NCI-H2196 treated with DMSO at 0.1 percent for 48 hours (cell line): ENCODE results near the gene FAM228B.
"Not testable (repeated sequence)": the region's sequence is repeated elsewhere in the genome, so short reads cannot be mapped to it uniquely, and the experiment has no call there.

ENCODE experiments used
- DNase-seq: peaks from one replicate; lab custom pipeline; 2025; ENCODE audit not compliant: unreplicated experiment; lab: John Stamatoyannopoulos, UW

The FAM228B gene

DNA sequence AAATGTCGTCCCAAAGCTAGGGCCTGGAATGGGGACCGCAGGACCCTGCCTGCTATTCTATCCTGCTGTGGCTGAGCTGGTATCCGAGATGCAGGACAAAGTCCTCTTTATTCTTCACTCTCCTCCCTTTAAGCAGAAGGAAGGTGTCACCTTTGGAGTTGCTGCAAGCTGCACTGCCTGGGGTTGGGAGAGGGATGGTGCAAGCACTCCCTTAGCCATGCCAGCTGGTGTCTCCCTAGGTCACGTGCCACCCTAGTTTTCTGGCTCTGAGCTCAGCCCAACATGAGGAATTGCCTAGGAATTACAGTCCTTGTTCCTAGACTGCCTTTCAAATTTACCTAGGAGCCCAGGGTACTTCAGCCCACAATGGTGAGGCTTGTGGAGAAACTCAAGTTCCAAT, 30.2 kb downstream of the FAM228B start:
- DNase-seq, result no peak

DNA sequence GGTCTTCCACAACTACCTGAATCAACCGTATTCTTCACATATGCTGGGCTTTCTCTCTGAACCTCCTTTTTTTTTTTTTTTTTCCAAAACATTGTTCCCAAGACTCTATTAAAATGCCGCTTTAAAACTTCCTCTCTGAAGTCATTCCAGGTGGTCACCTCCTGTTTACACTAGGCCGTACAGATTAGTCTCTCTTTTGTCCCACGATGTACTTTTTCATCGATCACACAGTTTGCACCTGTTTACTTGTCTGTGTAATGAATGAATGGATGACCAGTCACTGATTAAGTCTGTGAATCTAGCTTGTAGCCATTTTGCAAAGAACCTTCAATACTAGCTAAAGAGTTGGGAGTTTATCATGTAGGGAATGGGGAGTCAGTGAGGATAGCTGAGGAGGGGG, 34.9 kb downstream of the FAM228B start:
- DNase-seq, result no peak

DNA sequence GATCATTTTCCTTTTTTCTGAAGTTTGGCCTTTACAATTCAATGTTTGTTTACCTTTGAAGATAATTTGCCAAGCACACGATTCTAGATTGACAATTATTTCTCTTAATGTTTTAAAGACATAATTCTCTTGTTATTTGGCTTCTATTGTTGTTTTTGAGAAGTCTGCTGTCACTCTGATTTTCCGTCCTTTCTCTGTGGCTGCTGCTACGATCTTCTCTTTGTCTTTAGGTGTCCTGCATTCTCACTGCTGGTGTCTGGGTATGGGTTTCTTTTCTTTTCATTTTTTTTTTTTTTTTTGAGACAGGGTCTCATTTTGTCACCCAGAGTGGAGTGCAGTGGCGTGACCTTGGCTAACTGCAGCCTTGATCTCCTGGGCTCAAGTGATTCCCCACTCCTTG, 36.4 kb downstream of the FAM228B start:
- no peak for DNase-seq

DNA sequence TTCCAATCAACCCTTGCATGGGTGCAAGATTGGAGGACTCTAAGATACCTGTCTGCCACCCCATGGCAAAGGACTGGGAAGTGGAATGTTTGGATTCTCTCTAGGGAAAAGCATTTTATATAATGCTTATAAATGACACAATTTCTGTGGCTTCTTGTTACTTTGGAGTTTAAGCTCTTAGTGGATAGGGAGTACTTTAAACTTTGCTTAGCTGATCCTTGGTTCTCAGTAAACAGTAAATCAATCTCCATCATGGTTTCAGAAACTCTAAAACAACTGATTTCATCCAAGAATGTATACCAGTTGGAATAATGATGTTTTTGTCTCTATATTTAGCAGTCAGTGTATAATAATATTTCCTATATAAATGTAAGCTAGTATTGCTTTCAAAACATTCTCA, 37.5 kb downstream of the FAM228B start:
- DNase-seq, result no peak

DNA sequence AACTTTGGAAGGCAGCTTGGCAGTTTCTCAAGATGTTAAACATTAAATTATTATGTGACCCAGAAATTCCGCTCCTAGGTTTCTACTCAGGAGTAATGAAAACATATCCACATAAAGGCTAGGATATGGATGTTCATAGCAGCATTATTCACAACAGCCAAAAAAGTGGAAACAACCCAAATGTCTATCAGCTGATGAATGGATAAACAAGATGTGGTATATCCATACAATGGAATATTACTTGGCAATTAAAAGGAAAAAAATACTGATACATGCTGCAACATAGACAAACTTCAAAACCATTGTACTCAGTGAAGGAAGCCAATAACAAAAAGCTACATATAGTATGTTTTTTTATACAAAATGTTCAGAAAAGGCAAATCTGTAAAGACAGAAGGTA, 39.2 kb downstream of the FAM228B start:
- no peak for DNase-seq

DNA sequence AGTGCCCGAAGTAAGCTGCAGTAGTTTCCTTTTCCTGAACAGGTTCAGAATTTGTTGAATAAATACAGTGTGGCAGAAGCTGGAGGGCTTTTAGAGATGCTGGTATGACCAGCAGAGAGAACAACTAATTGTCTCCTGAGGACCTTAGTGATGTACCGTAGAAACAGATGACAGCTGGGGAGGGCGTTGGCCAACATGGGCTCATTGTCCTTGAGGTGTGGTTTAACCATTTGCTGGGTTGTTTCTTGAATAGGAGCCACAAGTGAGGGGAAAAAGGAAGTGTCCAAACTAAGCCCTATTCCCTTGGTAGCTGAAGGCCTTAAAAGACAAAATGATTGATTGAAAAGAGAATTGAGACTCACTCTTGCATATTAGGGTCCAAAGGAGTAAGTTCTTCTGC, 39.9 kb downstream of the FAM228B start:
- no peak for DNase-seq

DNA sequence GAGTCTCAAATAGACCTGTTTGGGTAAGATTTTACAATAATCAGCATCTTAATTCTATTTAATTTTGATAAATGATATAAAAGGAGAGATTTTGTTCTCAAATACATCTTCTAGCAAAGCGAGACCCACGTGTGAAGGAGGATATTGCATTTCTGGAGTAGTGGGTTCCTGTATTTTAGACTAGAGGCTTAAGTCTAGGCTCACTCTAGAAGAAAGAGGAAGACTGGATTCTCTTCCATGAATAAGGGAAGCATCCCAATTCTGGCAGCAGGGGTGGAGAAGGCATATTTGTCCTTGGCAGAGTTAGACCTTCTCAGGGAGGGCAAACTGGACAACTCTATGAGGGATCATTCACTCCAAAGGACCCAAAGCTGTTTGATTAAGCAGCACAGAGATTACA, 40.3 kb downstream of the FAM228B start:
- no peak for DNase-seq

DNA sequence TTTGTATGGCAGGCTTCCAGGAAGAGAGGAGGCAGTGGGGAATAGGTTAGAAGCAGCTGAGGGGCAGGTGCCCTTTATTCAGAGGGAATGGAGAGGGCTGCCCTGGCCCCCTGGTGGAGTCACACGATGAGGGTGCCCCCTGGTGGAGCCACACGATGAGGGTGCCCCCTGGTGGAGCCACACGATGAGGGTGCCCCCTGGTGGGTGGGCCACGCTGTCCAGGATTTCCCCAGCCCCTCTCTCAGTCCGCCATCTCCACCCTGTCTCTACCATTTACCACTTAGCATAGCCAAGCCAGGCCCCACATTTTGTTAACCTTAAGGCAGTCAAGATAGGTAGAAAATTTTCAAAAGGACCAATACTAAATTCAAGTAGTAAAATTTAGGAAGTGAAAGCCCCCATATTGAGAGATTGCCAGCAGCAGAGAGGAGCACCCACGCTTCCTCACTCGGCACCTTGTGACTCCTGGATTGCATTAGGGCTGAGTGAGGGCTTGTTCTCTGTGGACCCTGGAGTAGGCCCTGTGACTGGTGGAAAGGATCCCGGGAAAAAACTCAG, 41.2 kb downstream of the FAM228B start:
- no peak for DNase-seq

DNA sequence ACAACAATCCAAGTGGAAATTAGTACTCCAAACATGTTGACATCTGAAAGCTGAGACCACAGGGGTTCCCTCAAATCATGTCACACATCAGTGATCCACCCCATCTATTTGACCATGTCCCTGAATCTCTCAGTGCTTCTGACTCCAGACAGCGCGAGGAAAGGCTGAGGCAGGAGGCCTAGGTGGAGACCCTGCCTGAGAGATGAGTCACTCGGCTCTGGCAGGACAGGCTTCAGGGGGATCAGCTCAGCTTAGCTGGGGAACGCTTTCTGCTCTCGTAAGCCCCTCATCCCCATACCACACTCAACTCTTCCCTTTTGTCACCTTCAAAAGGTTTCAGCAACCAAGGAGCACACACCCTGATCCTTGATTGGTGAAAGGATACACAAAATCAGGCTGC, 45.8 kb downstream of the FAM228B start:
- no peak for DNase-seq

DNA sequence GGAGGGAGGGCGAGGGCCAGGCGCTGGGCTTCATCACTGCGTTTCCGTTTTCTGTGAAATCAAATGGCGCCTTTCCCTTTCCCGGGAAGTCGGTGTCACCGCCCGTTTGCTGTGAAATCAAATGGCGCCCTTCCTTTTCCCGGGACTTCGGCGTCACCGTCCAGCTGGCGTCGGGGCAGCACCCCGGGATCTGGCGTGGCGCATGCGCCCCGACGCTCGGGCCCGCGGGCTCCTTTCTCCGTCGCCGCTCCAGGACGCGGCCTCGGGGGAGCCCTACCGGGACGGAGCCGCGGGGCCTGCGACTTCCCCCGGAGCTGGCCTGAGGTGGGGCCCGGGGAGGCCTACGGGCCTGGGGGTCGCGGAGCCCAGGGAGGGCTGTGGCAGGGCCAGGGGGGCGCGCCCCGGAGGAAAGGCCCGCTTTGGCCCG, 51.6 kb downstream of the FAM228B start, which contains the start of gene FAM228A:
Gene FAM228A, plus strand, starts transcription at position 203 of the 427 bp plus-strand sequence. CDS start 428 bp downstream, outside the sequence.
- DNase-seq, result no peak

DNA sequence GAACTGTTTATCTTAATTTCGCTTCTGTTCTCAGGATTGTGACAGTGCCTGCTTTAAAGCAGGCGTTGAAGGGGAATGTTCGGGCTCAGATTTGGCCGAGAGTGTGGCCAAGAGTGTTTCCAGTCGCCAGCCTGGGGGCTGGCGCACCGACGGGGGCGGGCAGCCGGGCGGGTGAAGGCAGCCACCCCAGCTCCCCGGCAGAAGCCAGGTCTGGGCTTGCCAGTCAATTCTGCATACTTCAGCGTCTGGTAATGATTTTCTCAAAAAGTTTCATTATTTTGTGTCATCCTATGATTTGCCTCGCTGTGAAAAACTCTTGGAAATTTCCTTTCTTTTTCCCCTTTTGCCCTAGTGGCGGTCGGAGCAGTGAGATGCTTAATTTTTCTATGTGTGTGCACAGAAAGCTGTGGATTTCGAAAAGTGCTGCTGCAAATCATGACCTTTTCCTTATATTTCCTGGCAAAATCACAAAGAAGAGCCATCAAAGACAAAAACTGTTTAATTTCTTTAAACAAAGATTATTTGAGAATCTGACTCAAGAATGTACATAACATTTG, 52.4 kb downstream of the FAM228B start:
- no peak for DNase-seq

DNA sequence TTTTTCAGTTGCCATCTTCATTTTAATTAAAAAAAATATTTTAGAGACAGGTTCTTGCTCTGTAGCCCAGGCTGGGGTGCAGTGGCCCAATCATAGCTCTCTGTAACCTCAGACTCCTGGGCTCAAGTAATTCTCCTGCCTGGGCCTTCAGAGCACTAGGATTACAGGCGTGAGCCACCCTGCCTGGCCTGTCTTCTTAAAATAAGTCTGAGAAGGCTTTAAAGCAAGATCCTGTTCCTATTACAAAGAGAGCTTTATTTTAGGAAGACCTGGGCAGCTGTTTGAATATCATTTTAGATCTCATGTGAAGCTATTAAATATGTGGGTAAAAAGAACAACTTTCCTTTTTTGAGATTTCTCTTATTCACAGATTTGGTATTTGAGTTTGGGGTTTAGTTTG, 53.1 kb downstream of the FAM228B start:
- DNase-seq, result no peak

DNA sequence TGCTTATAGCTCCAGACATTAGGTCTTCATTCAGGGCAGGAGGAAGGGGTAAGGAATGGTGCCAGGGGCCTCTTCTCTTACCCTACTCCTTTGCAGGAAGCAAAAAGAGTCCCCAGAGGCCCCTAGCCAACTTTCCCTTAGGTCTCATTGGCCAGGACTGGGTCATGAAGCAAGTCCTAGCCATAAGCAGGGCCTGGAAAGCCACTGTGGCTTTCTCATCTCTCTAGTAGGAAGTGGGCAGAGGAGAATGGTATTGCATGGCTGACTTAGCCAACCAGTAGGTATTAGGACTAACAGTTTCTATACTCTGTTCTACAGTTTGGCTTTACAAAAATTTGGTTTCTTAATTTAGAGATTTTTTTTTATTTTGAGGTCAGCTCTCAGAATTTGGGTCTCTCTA, 56.4 kb downstream of the FAM228B start:
- no peak for DNase-seq

DNA sequence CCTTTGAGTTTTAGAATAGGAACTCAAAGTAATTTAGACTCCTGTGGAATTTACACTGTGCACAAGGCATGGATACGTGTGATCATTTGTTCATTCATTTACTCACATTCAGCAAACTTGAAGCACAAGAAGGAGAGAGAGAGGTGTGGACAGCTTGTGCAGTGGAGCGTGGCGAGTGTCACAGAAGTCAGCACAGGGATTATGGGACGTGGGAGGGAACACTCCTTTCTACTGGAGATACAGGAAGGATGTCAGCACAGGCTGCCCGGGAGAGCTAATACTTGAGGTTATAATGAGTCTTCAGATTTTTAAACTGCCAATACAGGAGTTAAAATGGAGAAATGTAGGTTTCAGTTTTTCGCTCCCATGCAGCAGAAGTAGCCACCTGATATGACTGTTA, 58.6 kb downstream of the FAM228B start:
- DNase-seq, result no peak

DNA sequence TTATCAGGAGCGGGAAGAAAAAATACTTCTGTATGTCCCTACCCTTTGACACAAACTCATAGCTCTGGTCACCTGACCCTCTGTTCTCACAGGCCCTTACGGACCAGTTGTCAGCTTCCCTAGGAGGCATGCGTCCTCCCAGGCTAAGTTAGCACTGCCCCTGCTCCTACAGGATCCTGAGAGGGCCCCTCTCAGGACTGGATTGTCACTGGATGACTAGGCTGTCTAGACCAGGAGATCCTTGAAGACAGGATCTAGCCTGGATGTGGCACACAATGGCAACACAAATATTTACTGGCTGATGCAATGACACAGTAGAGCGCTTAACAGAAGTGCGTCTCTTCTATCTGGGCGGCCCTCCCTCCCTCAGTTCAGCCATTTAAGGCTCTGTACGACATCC, 59.2 kb downstream of the FAM228B start:
- no peak for DNase-seq

DNA sequence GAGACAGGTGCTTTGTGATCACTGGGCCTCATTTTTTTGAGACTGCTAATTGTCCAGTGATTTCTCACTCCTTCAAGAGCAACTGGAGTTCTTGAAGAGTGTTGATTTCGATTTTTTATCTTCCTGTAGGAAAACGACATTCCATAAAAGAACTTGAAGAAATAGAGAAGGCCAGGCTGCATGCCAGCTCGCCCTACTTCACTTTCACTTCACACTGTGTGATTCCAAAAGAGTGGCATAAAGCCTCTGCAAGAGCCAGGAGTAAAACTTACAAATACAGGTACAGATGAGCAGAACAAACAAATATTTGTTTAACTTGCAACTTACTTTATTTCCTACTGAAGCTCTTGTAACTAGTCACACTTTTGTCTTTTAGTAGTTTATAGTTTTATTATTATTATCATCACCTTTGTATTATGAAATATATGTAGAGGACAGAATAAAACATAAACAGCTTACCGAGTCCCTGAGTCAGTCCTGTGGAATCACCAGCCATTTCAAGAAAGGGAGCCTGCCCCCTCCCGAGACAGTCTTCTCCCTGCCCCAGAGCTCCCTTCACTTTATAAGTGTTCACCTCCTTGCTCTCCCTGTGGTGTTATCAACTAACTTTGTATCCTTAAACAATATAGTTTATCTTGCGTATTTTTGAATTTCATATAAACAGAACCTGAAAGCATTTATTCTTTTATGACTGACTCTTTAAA, 60.2 kb downstream of the FAM228B start:
- no peak for DNase-seq

DNA sequence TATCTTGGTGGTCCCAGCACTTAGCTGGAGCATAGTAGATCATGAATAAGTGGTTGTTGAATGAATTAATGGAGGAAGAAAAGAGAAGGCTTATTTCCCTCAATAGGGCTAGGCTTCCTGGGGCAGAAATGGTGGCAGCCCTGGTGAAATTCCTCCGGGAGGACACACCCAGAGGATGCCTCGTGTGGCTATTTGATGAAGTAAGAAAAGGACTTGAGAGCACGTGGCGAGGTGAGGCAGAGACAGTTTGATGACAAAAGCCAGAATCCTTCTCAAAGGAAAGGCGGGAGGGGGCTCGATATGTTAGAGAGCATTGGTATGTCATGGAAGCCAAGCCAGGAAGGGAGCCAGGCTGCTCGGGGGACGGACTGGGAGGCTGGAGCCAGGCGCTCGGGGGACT, 66.3 kb downstream of the FAM228B start:
- DNase-seq, result no peak

DNA sequence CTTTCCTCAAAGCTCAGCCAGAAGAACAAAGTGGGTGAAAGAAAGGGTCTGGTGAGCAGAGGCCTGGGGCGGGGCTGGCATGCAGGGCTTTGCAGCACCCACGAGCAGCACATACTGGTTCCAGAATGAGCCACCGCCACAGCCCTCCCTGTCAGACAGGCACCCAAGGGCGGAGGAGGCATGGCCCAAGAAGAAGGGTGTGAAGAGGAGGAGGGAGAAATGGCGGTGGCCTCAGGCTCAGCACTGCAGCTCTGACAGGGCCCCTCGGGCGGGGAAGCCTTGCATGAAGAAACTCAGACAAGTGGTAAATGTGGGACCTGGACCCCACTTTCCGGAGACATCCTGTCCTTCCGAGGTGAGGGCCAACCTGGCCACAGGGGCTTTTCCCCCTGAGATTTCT, 67.2 kb downstream of the FAM228B start:
- no peak for DNase-seq

DNA sequence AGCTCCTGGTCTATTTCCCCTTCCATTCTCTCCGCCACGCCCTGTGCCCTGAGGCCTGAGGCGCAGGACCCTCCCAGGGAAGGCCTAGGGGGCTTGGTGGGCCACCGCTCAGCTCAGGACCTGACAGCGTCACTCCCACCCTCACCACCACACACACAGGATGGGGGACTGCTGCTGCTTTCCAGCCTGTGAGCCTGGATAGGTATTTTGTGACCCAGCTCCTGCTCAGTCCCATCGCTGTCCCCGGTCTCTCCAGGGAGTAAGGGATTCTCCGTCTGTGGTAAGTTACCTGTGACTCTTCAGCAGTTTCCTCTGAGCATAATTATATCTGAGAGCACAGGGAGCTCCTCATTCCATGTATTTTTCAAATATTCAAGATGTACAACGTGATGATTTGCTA, 67.9 kb downstream of the FAM228B start:
- DNase-seq, result no peak

DNA sequence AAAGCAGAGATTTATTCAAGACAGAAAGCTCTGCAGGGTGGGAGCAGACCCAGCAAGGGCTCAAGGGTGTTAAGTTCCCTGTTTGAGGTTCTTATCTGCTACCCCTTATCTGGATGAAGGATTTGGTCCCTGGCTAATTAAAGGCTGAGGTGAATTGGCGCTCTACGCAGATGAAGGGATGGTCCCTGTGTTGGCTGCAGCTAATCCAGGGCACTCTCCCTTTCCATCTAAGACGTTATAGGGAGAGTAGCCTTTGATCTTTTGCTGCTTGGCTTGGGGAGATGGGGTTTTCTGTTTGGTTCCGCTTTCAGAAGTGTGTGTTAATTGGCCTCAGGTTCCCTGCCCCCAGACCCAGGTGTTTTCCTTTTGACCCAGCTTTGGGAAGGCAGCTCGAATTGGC, 68.6 kb downstream of the FAM228B start:
- no peak for DNase-seq

DNA sequence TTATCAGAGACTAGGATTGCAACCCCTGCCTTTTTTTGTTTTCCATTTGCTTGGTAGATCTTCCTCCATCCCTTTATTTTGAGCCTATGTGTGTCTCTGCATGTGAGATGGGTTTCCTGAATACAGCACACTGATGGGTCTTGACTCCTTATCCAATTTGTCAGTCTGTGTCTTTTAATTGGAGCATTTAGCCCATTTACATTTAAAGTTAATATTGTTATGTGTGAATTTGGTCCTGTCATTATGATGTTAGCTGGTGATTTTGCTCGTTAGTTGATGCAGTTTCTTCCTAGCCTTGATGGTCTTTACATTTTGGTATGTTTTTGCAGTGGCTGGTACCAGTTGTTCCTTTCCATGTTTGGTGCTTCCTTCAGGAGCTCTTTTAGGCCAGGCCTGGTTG, 73.9 kb downstream of the FAM228B start:
- not testable (repeated sequence) for DNase-seq

DNA sequence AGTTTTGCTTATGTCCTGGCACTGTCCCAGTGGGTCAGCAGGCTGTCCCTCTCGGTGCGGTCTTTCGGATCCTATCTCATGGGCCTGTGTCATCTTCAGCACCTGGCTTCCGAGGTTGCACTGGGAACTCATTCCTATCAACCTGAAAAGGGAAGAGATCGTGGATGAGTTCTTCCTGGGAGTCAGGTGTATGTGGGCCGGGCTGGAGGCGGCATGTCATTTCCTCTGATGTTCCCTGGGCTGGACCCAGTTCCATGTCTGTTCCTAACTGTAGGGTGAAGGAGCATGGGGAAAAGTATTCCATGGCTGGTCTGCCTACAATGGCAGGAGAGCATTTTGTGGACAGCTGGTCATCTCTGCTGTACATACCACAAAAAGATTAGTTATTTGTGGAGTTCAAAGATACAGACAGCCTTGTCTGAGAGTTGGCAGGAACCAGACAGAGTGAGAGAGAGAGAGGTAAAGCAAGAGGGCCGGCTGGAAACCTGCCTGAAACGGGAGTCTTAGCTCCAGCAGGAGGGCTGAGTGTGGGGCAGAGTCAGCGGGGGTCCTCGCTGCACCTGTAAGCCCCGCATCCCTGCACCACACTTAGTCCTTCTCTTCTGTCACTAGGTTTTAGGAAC, 76.8 kb downstream of the FAM228B start:
- DNase-seq, result no peak
